WTC11 (cell line): ENCODE measurements around the gene ALG8.
"Not testable (repeated sequence)": the region's sequence is repeated elsewhere in the genome, so short reads cannot be mapped to it uniquely, and the experiment has no call there.

Experiments used
- CBFB ChIP-seq: sonication (generic); formaldehyde crosslinking; IDR thresholded peaks from 2 replicates; pipeline ENCODE4 v1.8.1; 2022; ENCODE audit warnings: mild to moderate bottlenecking, low read depth, missing genetic modification reagents
- TEAD1 ChIP-seq: sonication (generic); formaldehyde crosslinking; IDR thresholded peaks from 2 replicates; pipeline ENCODE4 v1.8.0; 2022; ENCODE audit warnings: mild to moderate bottlenecking, missing genetic modification reagents
- TEAD4 ChIP-seq: sonication (generic); formaldehyde crosslinking; IDR thresholded peaks from 2 replicates; pipeline ENCODE4 v1.8.0; 2022; ENCODE audit warnings: mild to moderate bottlenecking, missing genetic modification reagents
- ZNF232 ChIP-seq: sonication (generic); formaldehyde crosslinking; IDR thresholded peaks from 2 replicates; pipeline ENCODE4 v1.8.0; 2022; ENCODE audit warnings: mild to moderate bottlenecking, missing genetic modification reagents
- ZNF396 ChIP-seq: fragments of 250-450 bp; sonication (Bioruptor Pico); IDR thresholded peaks from 2 replicates; pipeline ENCODE4 v1.8.0; 2021; ENCODE audit warnings: mild to moderate bottlenecking, moderate library complexity, borderline replicate concordance
- TF ChIP-seq, protein P1 (sequence below): sonication (generic); formaldehyde crosslinking; IDR thresholded peaks from 2 replicates; pipeline ENCODE4 v1.8.0; 2022; ENCODE audit warnings: mild to moderate bottlenecking, missing genetic modification reagents
- TF ChIP-seq, protein P2 (sequence below): fragments of 200-600 bp; IDR thresholded peaks from 2 replicates; pipeline ENCODE4 v1.8.0; 2022; ENCODE audit warnings: antibody characterized with exemption
- TF ChIP-seq, protein P3 (sequence below): fragments of 250-450 bp; sonication (Bioruptor Pico); IDR thresholded peaks from 2 replicates; pipeline ENCODE4 v1.9.0; 2021; ENCODE audit warnings: mild to moderate bottlenecking

DNA sequence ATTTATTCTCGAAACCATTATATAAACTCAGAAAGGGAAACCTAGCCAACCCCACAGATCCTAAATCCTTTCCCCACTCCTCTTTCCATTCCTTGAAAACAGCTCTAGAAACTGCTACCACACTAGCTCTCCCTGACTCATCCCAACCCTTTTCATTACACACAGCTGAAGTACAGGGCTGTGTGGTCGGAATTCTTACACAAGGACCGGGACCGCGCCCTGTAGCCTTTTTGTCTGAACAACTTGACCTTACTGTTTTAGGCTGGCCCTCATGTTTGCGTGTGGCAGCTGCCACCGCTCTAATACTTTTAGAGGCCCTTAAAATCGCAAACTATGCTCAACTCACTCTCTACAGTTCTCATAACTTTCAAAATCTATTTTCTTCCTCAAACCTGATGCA lies 54.9 kb downstream of the ALG8 start:
- not testable (repeated sequence) for TF ChIP-seq CBFB (CRISPR knock-in tag); TEAD1 (CRISPR knock-in tag); TEAD4; ZNF396; ZNF232 (CRISPR knock-in tag)
- TF ChIP-seq, protein P1, sequence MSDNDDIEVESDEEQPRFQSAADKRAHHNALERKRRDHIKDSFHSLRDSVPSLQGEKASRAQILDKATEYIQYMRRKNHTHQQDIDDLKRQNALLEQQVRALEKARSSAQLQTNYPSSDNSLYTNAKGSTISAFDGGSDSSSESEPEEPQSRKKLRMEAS, result not testable (repeated sequence)
- TF ChIP-seq, protein P2, sequence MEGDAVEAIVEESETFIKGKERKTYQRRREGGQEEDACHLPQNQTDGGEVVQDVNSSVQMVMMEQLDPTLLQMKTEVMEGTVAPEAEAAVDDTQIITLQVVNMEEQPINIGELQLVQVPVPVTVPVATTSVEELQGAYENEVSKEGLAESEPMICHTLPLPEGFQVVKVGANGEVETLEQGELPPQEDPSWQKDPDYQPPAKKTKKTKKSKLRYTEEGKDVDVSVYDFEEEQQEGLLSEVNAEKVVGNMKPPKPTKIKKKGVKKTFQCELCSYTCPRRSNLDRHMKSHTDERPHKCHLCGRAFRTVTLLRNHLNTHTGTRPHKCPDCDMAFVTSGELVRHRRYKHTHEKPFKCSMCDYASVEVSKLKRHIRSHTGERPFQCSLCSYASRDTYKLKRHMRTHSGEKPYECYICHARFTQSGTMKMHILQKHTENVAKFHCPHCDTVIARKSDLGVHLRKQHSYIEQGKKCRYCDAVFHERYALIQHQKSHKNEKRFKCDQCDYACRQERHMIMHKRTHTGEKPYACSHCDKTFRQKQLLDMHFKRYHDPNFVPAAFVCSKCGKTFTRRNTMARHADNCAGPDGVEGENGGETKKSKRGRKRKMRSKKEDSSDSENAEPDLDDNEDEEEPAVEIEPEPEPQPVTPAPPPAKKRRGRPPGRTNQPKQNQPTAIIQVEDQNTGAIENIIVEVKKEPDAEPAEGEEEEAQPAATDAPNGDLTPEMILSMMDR, result not testable (repeated sequence)
- TF ChIP-seq, protein P3, sequence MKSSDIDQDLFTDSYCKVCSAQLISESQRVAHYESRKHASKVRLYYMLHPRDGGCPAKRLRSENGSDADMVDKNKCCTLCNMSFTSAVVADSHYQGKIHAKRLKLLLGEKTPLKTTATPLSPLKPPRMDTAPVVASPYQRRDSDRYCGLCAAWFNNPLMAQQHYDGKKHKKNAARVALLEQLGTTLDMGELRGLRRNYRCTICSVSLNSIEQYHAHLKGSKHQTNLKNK (CRISPR knock-in tag), result not testable (repeated sequence)
